K562 (cell line): ENCODE results near the gene S100A4. TPM values are rescaled to one million over a fixed set of nuclear protein-coding genes. Genes with fewer than 3 reads are reported as not detected.

Experiments used
- COPS2 ChIP-seq: fragments of 450-650 bp; conservative IDR thresholded peaks from 2 replicates; pipeline ENCODE4 v1.6.1; 2016; ENCODE audit warnings: mild to moderate bottlenecking, moderate library complexity
- E2F6 ChIP-seq, 2 experiments: IDR thresholded peaks; 2 replicates each; pipeline ENCODE4 v1.6.1; 2011; ENCODE audit warnings: borderline replicate concordance in 1 of 2, control low read depth in 1 of 2, low read depth in 1 of 2, low read length in 1 of 2, mild to moderate bottlenecking in 1 of 2, mixed read lengths in 1 of 2, moderate library complexity in 1 of 2; ENCODE audit not compliant: insufficient read depth in 1 of 2, insufficient read length in 1 of 2, poor library complexity in 1 of 2, severe bottlenecking in 1 of 2; ENCODE audit errors: extremely low read depth in 1 of 2
- ESRRA ChIP-seq: fragments of 450-650 bp; IDR thresholded peaks from 2 replicates; pipeline ENCODE4 v1.6.1; 2014; ENCODE audit warnings: low read depth, mild to moderate bottlenecking, moderate library complexity, borderline replicate concordance
- GATAD2B ChIP-seq: fragments of 450-650 bp; IDR thresholded peaks from 2 replicates; pipeline ENCODE4 v1.6.1; 2017; ENCODE audit warnings: mild to moderate bottlenecking, borderline replicate concordance
- IRF2 ChIP-seq: sonication (generic); formaldehyde crosslinking; IDR thresholded peaks from 2 replicates; pipeline ENCODE4 v1.8.1; 2022; ENCODE audit warnings: mild to moderate bottlenecking, missing genetic modification reagents
- JUND ChIP-seq, 2 experiments: IDR thresholded peaks; 2 replicates in 1 of 2; 3 replicates in 1 of 2; pipeline ENCODE4 v1.6.1; 2011; ENCODE audit warnings: borderline replicate concordance in 2 of 2, low read depth in 2 of 2, low read length in 2 of 2, improper control_type of control experiment in 1 of 2, missing biosample characterization in 1 of 2, missing genetic modification characterization in 1 of 2, missing genetic modification reagents in 1 of 2
- MBD2 ChIP-seq: sonication (generic); IDR thresholded peaks from 2 replicates; pipeline ENCODE4 v1.6.1; 2016; ENCODE audit warnings: low read depth, borderline replicate concordance
- MNT ChIP-seq, 2 experiments: fragments of 450-650 bp; conservative IDR thresholded peaks; 2 replicates each; pipeline ENCODE4 v1.6.1; 2017; ENCODE audit warnings: mild to moderate bottlenecking in 2 of 2, moderate library complexity in 2 of 2
- NBN ChIP-seq: fragments of 450-650 bp; IDR thresholded peaks from 2 replicates; pipeline ENCODE4 v1.6.1; 2016; ENCODE audit warnings: low read depth, mild to moderate bottlenecking
- YY1 ChIP-seq, 3 experiments: IDR thresholded peaks; 2 replicates each; pipeline ENCODE4 v1.6.1; 2011; ENCODE audit warnings: low read length in 2 of 3, mild to moderate bottlenecking in 2 of 3, moderate library complexity in 2 of 3, borderline replicate concordance in 1 of 3, control low read depth in 1 of 3, low read depth in 1 of 3; ENCODE audit not compliant: insufficient read depth in 3 of 3, insufficient replicate concordance in 2 of 3, control insufficient read depth in 1 of 3, insufficient read length in 1 of 3; ENCODE audit errors: extremely low read depth in 1 of 3
- ZBTB7A ChIP-seq: IDR thresholded peaks from 2 replicates; pipeline ENCODE4 v1.6.1; 2011; ENCODE audit warnings: low read depth, mild to moderate bottlenecking, low read length, moderate library complexity, borderline replicate concordance; ENCODE audit not compliant: control insufficient read depth
- polyA plus RNA-seq, 8 experiments: library from polyadenylated mRNA; depleted of rRNA in 4 of 8; stranded (reverse) in 5 of 8; unstranded in 3 of 8; fragments of >200 nt; fragmentation: Nextera tagmentation in 2 of 8; fragmentation: Illumina TruSeq in 1 of 8; extraction: Ambion mirVana in 2 of 8; extraction: Trizol in 1 of 8; gene quantifications; 2 replicates each; pipeline versions ENCODE4 v1.2.1 to v1.2.3, GENCODE V29; 2011 to 2014; ENCODE audit warnings: inconsistent platforms in 1 of 8, missing spikeins in 1 of 8
- total RNA-seq, 7 experiments: library from RNA; depleted of rRNA in 6 of 7; stranded (reverse); fragments of >200 nt in 6 of 7; fragmentation: Illumina TruSeq in 2 of 7; extraction: Trizol in 2 of 7; gene quantifications; 2 replicates each; pipeline versions ENCODE4 v1.2.1 to v1.2.3, GENCODE V29; 2011 to 2021; ENCODE audit warnings: low replicate concordance in 1 of 7
- TF ChIP-seq, protein P1 (sequence below), 2 experiments: fragments of 450-650 bp; formaldehyde crosslinking in 1 of 2; IDR thresholded peaks; 2 replicates each; pipeline versions ENCODE4 v1.4.0 to v1.6.1; 2014 to 2020; ENCODE audit warnings: mild to moderate bottlenecking in 2 of 2, borderline replicate concordance in 1 of 2, low read depth in 1 of 2

S100A4 gene
- total and polyA plus RNA-seq, 9 of the 15 experiments (the other 6 are each of a cell fraction or from before 2014, with no cell fraction given): 3.7 to 20.1 (median 11.2) TPM

- TF ChIP-seq E2F6 (IDR thresholded peaks at IDR 0.05; ENCODE audit: borderline replicate concordance in 1 of 2, extremely low read depth in 1 of 2, insufficient read depth in 1 of 2, insufficient read length in 1 of 2, low read depth in 1 of 2, low read length in 1 of 2, poor library complexity in 1 of 2, severe bottlenecking in 1 of 2) (peak in 1 of 2 experiments; percentile 15), MBD2 (peak; percentile 32; the same call in 1 of the 2 replicates), YY1 (IDR thresholded peaks at IDR 0.05; ENCODE audit: borderline replicate concordance in 1 of 3, control insufficient read depth in 1 of 3, extremely low read depth in 1 of 3, insufficient read depth in 3 of 3, insufficient read length in 1 of 3, insufficient replicate concordance in 2 of 3, low read depth in 1 of 3, low read length in 2 of 3) (peak in 2 of 3 experiments; percentile 19 to 60), ESRRA (0 out of 2 replicates have a peak, but pooled peaks have one; percentile 35), NBN (0 out of 2 replicates have a peak, but pooled peaks have one; percentile 36), MNT (conservative IDR thresholded peaks at IDR 0.05) (0 out of 4 replicates have a peak, but pooled peaks of 1 of the 2 experiments have one; percentile 15), JUND (IDR thresholded peaks at IDR 0.05; ENCODE audit: borderline replicate concordance, low read depth, low read length) (peak; percentile 63), JUND (tag; IDR thresholded peaks at IDR 0.05; ENCODE audit: borderline replicate concordance, low read depth, low read length) (no peak; the same call in 2 of the 3 replicates), COPS2 (no peak), IRF2 (CRISPR knock-in tag) (no peak), GATAD2B (peak; percentile 60; the same call in 1 of the 2 replicates), ZBTB7A (peak; percentile 79; the same call in 1 of the 2 replicates)
- TF ChIP-seq, protein P1, sequence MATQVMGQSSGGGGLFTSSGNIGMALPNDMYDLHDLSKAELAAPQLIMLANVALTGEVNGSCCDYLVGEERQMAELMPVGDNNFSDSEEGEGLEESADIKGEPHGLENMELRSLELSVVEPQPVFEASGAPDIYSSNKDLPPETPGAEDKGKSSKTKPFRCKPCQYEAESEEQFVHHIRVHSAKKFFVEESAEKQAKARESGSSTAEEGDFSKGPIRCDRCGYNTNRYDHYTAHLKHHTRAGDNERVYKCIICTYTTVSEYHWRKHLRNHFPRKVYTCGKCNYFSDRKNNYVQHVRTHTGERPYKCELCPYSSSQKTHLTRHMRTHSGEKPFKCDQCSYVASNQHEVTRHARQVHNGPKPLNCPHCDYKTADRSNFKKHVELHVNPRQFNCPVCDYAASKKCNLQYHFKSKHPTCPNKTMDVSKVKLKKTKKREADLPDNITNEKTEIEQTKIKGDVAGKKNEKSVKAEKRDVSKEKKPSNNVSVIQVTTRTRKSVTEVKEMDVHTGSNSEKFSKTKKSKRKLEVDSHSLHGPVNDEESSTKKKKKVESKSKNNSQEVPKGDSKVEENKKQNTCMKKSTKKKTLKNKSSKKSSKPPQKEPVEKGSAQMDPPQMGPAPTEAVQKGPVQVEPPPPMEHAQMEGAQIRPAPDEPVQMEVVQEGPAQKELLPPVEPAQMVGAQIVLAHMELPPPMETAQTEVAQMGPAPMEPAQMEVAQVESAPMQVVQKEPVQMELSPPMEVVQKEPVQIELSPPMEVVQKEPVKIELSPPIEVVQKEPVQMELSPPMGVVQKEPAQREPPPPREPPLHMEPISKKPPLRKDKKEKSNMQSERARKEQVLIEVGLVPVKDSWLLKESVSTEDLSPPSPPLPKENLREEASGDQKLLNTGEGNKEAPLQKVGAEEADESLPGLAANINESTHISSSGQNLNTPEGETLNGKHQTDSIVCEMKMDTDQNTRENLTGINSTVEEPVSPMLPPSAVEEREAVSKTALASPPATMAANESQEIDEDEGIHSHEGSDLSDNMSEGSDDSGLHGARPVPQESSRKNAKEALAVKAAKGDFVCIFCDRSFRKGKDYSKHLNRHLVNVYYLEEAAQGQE (IDR thresholded peaks at IDR 0.05; ENCODE audit: borderline replicate concordance): peak; percentile 85
- TF ChIP-seq, protein P1 (CRISPR knock-in tag; IDR thresholded peaks at IDR 0.05; ENCODE audit: low read depth): no peak
Measured at GRCh38 chr1:153532769-153533599, 12.6 kb downstream of the S100A4 start (continued).
